Esophagus muscularis mucosa (tissue), 4 donors: ENCODE results near the gene HOXC9. TPM values are rescaled to one million over a fixed set of nuclear protein-coding genes. Genes with fewer than 3 reads are reported as not detected.

ENCODE experiments used
- DNase-seq: peaks from one replicate; pipeline ENCODE4 v3.0.0-alpha.2; 2017; ENCODE audit errors: extremely low spot score
- H3K27ac ChIP-seq, 4 donors: fragments of 200-600 bp; sonication (generic); replicated peaks in 1 of 4; 1 replicate in 3 of 4; 2 replicates in 1 of 4; pipeline ENCODE4 v1.5.1; 2016 to 2019; ENCODE audit warnings: mild to moderate bottlenecking in 1 of 4
- H3K27me3 ChIP-seq, 4 donors: fragments of 200-600 bp; sonication (generic); one replicate each; pipeline versions ENCODE4 v1.5.1 to v1.6.0; 2016 to 2019
- H3K36me3 ChIP-seq, 4 donors: fragments of 200-600 bp; sonication (generic); one replicate each; pipeline ENCODE4 v1.5.1; 2016 to 2019
- H3K4me1 ChIP-seq, 4 donors: fragments of 200-600 bp; sonication (generic); one replicate each; pipeline ENCODE4 v1.5.1; 2016 to 2019
- H3K4me3 ChIP-seq, 4 donors: fragments of 200-600 bp; sonication (generic); 1 replicate in 2 of 4; 2 replicates in 2 of 4; pipeline ENCODE4 v1.5.1; 2016 to 2019; ENCODE audit warnings: mild to moderate bottlenecking in 4 of 4, moderate library complexity in 1 of 4
- H3K9me3 ChIP-seq, 4 donors: fragments of 200-600 bp; sonication (generic); 1 replicate in 3 of 4; 2 replicates in 1 of 4; pipeline ENCODE4 v1.5.1; 2016 to 2019
- CTCF ChIP-seq, 3 experiments: fragments of 200-600 bp in 2 of 3; fragments of 450-650 bp in 1 of 3; sonication (generic) in 2 of 3; IDR thresholded peaks; one replicate each; pipeline ENCODE4 v1.5.1; 2017 to 2019; ENCODE audit warnings: antibody characterized with exemption in 3 of 3, mild to moderate bottlenecking in 2 of 3, moderate library complexity in 1 of 3
- EP300 ChIP-seq: sonication (generic); formaldehyde crosslinking; IDR thresholded peaks from one replicate; pipeline ENCODE4 v1.6.1; 2017; ENCODE audit warnings: antibody characterized with exemption
- POLR2A ChIP-seq: fragments of 450-650 bp; IDR thresholded peaks from one replicate; pipeline ENCODE4 v1.6.1; 2017; ENCODE audit warnings: antibody characterized with exemption, moderate library complexity, mild to moderate bottlenecking, low read depth
- POLR2AphosphoS5 ChIP-seq, 2 donors: sonication (generic); formaldehyde crosslinking; IDR thresholded peaks; one replicate each; pipeline ENCODE4 v1.6.1; 2017; ENCODE audit warnings: antibody characterized with exemption in 2 of 2
- WGBS: methylation state at CpG from one replicate; pipeline ENCODE4 v1.1.5; 2018; 5-methylcytosine and 5-hydroxymethylcytosine counted together
- intact Hi-C: fragments of 100-400 bp; cut with DNase I; formaldehyde crosslinking; loops from one replicate; pipeline ENCODE4 v1.15.1; 2023
- total RNA-seq, 4 donors: library from RNA; depleted of rRNA; stranded (reverse); fragments of >200 nt; gene quantifications; one replicate each; pipeline versions ENCODE4 v1.1.0 to v1.2.1, GENCODE V29; 2016

HOXC9 gene
- total RNA-seq, 4 donors from 2014 or later = not detected

DNA sequence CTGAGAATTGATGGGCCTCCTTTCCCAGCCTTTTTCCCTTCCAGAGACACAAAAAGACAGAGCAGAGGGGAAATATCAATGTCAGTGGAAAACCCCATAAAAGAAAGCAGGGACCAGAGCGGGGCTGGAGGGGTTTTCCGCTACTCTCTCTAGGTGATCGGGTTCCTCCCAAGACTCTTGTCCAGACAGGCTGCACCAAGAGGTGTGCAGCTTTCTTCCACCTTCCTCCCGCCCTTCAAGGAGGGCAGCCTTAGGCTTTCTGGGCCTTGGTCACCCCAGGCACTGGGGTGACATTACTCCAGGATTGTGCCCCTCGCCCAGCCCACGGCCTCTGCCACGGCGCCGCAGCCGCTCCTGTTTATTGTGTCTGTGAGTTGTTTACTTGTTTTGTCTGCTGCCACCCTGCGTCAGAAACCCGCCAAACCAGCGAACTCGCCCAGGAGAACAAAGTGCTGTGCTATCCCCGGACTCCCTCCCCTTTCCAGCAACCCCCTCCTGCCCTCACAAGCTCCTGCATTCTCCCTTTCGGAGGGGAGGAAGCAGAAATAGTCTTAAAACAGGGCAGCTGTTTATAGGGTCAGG is 21.6 kb downstream of the HOXC9 start:
- H3K27ac ChIP-seq = no peak overlapping the region
- no peaks in the 10 kb centered on the region for H3K9me3 ChIP-seq
- TF ChIP-seq CTCF (IDR thresholded peaks at IDR 0.05) = no peak
- TF ChIP-seq POLR2A = no peak
- TF ChIP-seq EP300 = no peak
- WGBS = 44% methylated on average over 10 of the region's 16 CpGs
- intact Hi-C loops = no loop called here
- no peaks in the 10 kb centered on the region for H3K36me3 ChIP-seq
- H3K4me3 ChIP-seq = no peak overlapping the region
- peaks cover 16 to 37% (median 34%) of the 10 kb centered on the region in 4 donors for H3K4me1 ChIP-seq
- H3K27me3 ChIP-seq = peaks cover 0 to 100% (median 52%) of the 10 kb centered on the region in 4 donors
- DNase-seq = no peak

DNA sequence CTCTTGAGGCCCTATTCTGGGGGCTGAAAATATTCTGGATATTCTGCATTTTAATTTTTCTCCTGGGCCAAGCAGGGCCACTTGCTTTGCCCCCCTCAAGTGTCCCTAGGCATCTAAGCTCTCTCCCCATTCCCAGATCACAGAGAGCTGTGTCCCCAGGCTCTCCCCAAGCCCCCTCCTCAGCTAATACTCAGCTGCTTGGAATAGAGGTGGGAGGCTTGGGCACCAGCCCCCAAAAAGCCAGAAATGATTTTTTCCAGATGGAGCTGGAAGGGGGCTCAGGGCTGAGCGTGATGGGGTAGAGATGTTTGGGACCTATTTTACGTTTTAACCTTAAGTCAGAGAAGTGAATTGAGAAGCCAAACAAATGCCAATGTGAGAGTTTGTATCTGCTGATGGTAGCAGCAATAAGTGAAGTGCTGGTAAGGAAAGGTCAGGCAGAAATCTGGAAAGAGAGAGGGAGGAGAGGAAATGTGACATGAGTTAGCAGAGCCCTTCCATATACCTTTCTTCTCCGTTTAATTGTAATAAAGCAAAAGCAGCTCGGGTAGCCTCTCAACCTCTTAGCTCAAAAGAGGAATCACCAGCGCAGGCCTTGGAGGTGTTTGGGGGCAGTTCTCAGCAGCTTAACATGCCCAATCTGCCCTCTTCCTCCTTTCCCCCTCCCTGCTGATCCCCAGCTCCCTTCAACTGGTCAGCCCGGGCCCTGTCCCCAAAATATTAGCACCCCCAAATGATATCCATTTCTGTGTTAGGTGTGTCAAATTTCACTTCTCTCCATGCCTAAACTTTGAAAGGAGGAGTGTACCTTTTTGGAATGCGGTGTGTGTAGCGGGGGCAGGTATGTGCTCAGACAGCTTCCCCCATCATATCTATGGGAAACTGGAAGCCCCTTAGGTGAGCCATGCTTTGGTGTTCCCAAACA is 23.3 kb downstream of the HOXC9 start:
- no peak for DNase-seq
- H3K36me3 ChIP-seq = no peaks in the 10 kb centered on the region
- no peaks in the 10 kb centered on the region for H3K9me3 ChIP-seq
- H3K4me3 ChIP-seq = no peak overlapping the region
- H3K4me1 ChIP-seq = peaks cover 8 to 23% (median 19%) of the 10 kb centered on the region in 4 donors
- WGBS = 42% methylated on average over 8 of the region's 8 CpGs
- H3K27ac ChIP-seq = no peak overlapping the region
- intact Hi-C loops = no loop called here
- H3K27me3 ChIP-seq = peaks cover 0 to 100% (median 54%) of the 10 kb centered on the region in 4 donors
- no peak for TF ChIP-seq EP300
- TF ChIP-seq POLR2A = no peak
- no peak for TF ChIP-seq CTCF (IDR thresholded peaks at IDR 0.05)
- no peak for TF ChIP-seq POLR2AphosphoS5 (IDR thresholded peaks at IDR 0.05)

DNA sequence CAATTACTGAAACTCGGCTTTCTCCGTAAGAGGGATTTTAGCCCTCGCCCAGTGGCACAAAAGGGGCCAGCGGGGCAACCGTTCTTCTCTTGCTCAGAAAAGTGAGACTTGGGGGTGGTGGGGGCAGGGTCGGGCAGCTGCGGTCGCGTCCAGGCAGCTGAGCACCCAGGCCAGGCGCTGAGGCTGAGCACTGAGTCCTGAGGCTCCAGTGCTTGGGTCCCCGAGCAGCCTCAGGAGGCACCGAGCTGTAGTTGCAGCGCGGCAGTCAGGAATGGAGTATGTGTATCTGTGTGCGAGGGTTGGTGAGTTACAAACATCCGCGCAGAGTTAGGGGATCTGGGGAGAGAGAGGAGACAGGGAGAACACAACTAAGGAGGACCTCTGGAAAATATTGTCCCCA is 24.2 kb downstream of the HOXC9 start:
- no peaks in the 10 kb centered on the region for H3K36me3 ChIP-seq
- peaks cover 0 to 100% (median 58%) of the 10 kb centered on the region in 4 donors for H3K27me3 ChIP-seq
- no peak for DNase-seq
- H3K4me3 ChIP-seq = no peak overlapping the region
- no peaks in the 10 kb centered on the region for H3K9me3 ChIP-seq
- peaks cover 8 to 23% (median 17%) of the 10 kb centered on the region in 4 donors for H3K4me1 ChIP-seq
- TF ChIP-seq POLR2A = no peak
- no peak overlapping the region for H3K27ac ChIP-seq
- WGBS = 44% methylated on average over 14 of the region's 17 CpGs
- intact Hi-C loops = no loop called here

DNA sequence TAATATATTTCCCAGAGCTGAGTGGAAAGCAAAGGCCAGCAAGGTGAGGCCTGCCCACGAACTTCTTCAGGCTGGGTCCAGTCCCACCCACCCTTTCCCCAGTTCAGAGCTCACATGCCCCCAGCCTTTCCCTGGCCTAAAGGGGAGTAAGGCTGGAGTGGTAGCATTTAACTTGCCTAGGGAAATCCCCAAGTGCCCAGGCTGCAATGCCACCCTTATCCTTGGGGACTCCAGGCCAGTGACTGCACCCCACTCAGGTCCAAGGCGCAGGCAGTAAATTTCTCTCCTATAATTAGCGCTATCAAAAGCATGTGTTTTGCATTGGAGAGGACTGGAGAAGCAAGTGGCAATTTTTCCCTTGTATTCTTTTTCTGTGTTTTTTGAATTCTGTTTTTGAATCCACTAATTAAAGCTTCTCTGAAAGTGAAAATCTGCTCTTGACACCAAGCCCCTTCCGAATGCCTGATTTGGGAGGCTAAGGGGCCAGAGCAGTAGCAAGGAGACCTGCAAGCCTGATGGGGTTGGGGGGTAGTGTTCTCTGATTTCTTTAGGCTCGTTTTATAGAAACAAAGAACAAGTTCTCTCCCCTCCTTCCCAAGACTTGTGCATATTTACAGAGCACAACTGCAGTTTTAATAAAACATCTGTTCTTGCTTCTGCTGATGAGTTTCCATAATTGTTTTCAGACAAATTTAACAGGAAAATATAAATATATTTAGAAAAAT is 24.8 kb downstream of the HOXC9 start:
- intact Hi-C loops = no loop called here
- no peaks in the 10 kb centered on the region for H3K36me3 ChIP-seq
- WGBS = 43% methylated on average over 5 of the region's 5 CpGs
- H3K27me3 ChIP-seq = peaks cover 0 to 100% (median 64%) of the 10 kb centered on the region in 4 donors
- H3K27ac ChIP-seq = no peak overlapping the region
- peaks cover 2 to 23% (median 14%) of the 10 kb centered on the region in 4 donors for H3K4me1 ChIP-seq
- H3K9me3 ChIP-seq = no peaks in the 10 kb centered on the region
- H3K4me3 ChIP-seq = no peak overlapping the region
- TF ChIP-seq POLR2A (no peak), CTCF (IDR thresholded peaks at IDR 0.05) (no peak), EP300 (no peak), POLR2AphosphoS5 (IDR thresholded peaks at IDR 0.05) (no peak)
- DNase-seq = no peak
